Ishikawa (cell line): ENCODE measurements around the gene CFL1.

Experiments
- CEBPB ChIP-seq: IDR thresholded peaks from 2 replicates; pipeline ENCODE4 v1.6.1; 2012
- CREB1 ChIP-seq: IDR thresholded peaks from 2 replicates; pipeline ENCODE4 v1.6.1; 2012; ENCODE audit warnings: low read depth
- EGR1 ChIP-seq: IDR thresholded peaks from 2 replicates; pipeline ENCODE4 v1.6.1; 2012
- EP300 ChIP-seq: IDR thresholded peaks from 2 replicates; pipeline ENCODE4 v1.6.1; 2012; ENCODE audit warnings: borderline replicate concordance
- FOXM1 ChIP-seq: IDR thresholded peaks from 2 replicates; pipeline ENCODE4 v1.6.1; 2012; ENCODE audit warnings: low read depth, borderline replicate concordance
- MAX ChIP-seq: IDR thresholded peaks from 2 replicates; pipeline ENCODE4 v1.6.1; 2012
- NFIC ChIP-seq: IDR thresholded peaks from 2 replicates; pipeline ENCODE4 v1.6.1; 2012
- RAD21 ChIP-seq: IDR thresholded peaks from 2 replicates; pipeline ENCODE4 v1.6.1; 2012; ENCODE audit warnings: low read depth
- REST ChIP-seq: IDR thresholded peaks from 2 replicates; pipeline ENCODE4 v1.6.1; 2012; ENCODE audit warnings: low read depth, mild to moderate bottlenecking
- TAF1 ChIP-seq: IDR thresholded peaks from 2 replicates; pipeline ENCODE4 v1.6.1; 2012; ENCODE audit warnings: low read depth, mild to moderate bottlenecking
- TCF12 ChIP-seq: IDR thresholded peaks from 2 replicates; pipeline ENCODE4 v1.6.1; 2012; ENCODE audit warnings: low read depth
- TEAD4 ChIP-seq: IDR thresholded peaks from 2 replicates; pipeline ENCODE4 v1.6.1; 2012
- USF1 ChIP-seq: IDR thresholded peaks from 2 replicates; pipeline ENCODE4 v1.6.1; 2012
- YY1 ChIP-seq: IDR thresholded peaks from 2 replicates; pipeline ENCODE4 v1.6.1; 2012; ENCODE audit warnings: low read depth
- ZBTB7A ChIP-seq: IDR thresholded peaks from 2 replicates; pipeline ENCODE4 v1.6.1; 2012; ENCODE audit warnings: low read depth

The CFL1 gene

GRCh38 chr11:65847746-65848145 is 10.2 kb downstream of the CFL1 start:
- no peak for TF ChIP-seq NFIC
- TF ChIP-seq REST: no peak
- no peak for TF ChIP-seq CEBPB
- TF ChIP-seq MAX: no peak
- TF ChIP-seq RAD21: no peak
- no peak for TF ChIP-seq EGR1
- no peak for TF ChIP-seq TCF12
- no peak for TF ChIP-seq FOXM1
- TF ChIP-seq TEAD4: no peak
- no peak for TF ChIP-seq EP300
- no peak for TF ChIP-seq YY1
- no peak for TF ChIP-seq TAF1

- TF ChIP-seq EP300 (no peak), CEBPB (no peak), REST (no peak), EGR1 (no peak), MAX (no peak), RAD21 (no peak), TAF1 (no peak), TCF12 (no peak), NFIC (no peak), YY1 (no peak), FOXM1 (no peak), ZBTB7A (no peak), CREB1 (no peak), USF1 (no peak), TEAD4 (no peak)
These were observed 13.6 kb downstream of the CFL1 start for GRCh38 chr11:65844231-65844872.

- TF ChIP-seq EP300: no peak
- TF ChIP-seq FOXM1: no peak
- TF ChIP-seq MAX: no peak
- no peak for TF ChIP-seq CREB1
- TF ChIP-seq YY1: no peak
- no peak for TF ChIP-seq NFIC
These were observed 14.2 kb downstream of the CFL1 start for GRCh38 chr11:65843811-65844210.

- TF ChIP-seq CEBPB (no peak), RAD21 (no peak), YY1 (no peak), NFIC (no peak), EP300 (no peak), REST (no peak), MAX (no peak), ZBTB7A (no peak), USF1 (no peak), TAF1 (no peak), FOXM1 (no peak), CREB1 (no peak), TEAD4 (no peak), EGR1 (no peak), TCF12 (no peak)
These were observed 15.8 kb downstream of the CFL1 start for GRCh38 chr11:65842144-65842543.
